Spleen (tissue), 7 donors: Measurements from ENCODE around the gene BACH2.

ENCODE experiments used
- CTCF ChIP-seq, 11 experiments: fragments of 200-600 bp in 7 of 11; fragments of 450-650 bp in 4 of 11; sonication (generic) in 4 of 11; IDR thresholded peaks in 8 of 11; conservative IDR thresholded peaks in 3 of 11; 1 replicate in 7 of 11; 2 replicates in 4 of 11; pipeline versions ENCODE4 v1.4.0 to v1.8.0; 2016 to 2021; ENCODE audit warnings: antibody characterized with exemption in 11 of 11, inconsistent platforms in 4 of 11, mild to moderate bottlenecking in 1 of 11
- POLR2A ChIP-seq, 3 donors: fragments of 450-650 bp; IDR thresholded peaks; one replicate each; pipeline ENCODE4 v1.5.1; 2017; ENCODE audit warnings: antibody characterized with exemption in 3 of 3, mild to moderate bottlenecking in 1 of 3
- POLR2AphosphoS5 ChIP-seq, 3 donors: sonication (generic); formaldehyde crosslinking; IDR thresholded peaks; one replicate each; pipeline ENCODE4 v1.5.1; 2017; ENCODE audit warnings: antibody characterized with exemption in 3 of 3
- donor health status: DM: no; HTN: no; CAD: no; lungs with moderate emphysema.
- donor health status: DM: no; HTN: no; CAD: no.
- donor health status: DM: no; HTN: no; CAD: no.

- TF ChIP-seq POLR2A (IDR thresholded peaks at IDR 0.05) (no peak), CTCF (IDR thresholded peaks at IDR 0.05 in 8 of 11, conservative IDR thresholded peaks at IDR 0.05 in 3 of 11) (no peak), POLR2AphosphoS5 (IDR thresholded peaks at IDR 0.05) (no peak)
Observed at GRCh38 chr6:90226257-90226656, 70.4 kb downstream of the BACH2 start.
